GM18870 (cell line): ENCODE measurements around the gene RRAS.

Experiments used
- ATAC-seq: cut with Tn5 transposase; IDR thresholded peaks from one replicate; pipeline ENCODE4 v1.9.1; 2021; ENCODE audit warnings: moderate library complexity; ENCODE audit not compliant: unreplicated experiment

RRAS gene

GRCh38 chr19:49640113-49640898 is at the start of gene RRAS:
RRAS (minus strand) TSS chr19:49640143; CDS start chr19:49640098, 45 bp downstream.
- ATAC-seq = peak; percentile 65

DNA sequence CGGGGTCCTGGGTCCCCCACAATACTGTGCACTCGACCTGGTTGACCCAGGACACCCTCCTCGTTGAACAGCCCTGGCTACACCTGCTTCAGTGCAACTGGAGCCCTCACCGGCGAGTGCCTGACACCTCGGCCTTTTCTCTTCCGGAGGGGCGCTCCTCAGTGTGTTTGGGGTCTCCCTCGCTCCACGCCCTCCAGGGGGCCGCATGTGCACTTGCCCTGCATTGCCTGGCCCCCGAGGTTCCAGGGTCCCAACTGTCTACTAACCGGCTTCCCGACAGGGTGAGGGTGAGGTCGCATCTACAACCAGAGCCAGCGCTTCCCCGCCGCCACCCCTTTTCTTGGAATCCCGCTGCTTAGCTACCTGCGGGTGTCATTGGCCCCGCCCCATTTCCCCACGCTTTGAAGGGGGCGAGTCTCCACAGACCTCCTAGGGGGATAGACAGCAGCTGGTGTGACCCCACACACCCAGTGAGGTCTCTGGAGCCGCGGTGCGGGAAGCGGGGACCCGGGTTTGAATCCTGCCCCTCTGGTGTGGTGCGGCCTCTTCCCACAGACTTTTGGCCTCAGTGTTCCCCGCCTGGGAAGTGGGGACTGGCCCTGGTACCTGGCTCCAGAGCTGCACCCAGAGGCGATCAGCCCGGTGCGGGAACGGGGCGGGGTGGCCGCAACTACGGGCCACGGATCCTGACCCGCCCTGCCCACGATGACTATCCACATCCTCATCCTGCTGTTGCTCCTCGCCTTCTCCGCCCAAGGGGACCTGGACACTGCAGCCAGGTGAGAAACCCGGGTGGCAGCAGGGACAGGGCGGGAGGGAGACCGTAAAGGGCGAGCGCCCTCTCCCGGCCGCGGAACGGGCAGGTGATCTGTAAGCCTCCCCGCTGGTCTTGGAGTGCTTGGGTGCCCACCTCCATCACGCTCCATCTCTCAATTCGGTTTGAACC is 49.5 kb upstream of the RRAS start, which contains the start of gene ADM5:
TSS of gene ADM5 (plus strand) at position 462 of the 946 bp plus-strand sequence. CDS start at position 706, 244 bp downstream.
- no peak for ATAC-seq

GRCh38 chr19:49688531-49689132 is 48.7 kb upstream of the RRAS start:
- no peak for ATAC-seq

DNA sequence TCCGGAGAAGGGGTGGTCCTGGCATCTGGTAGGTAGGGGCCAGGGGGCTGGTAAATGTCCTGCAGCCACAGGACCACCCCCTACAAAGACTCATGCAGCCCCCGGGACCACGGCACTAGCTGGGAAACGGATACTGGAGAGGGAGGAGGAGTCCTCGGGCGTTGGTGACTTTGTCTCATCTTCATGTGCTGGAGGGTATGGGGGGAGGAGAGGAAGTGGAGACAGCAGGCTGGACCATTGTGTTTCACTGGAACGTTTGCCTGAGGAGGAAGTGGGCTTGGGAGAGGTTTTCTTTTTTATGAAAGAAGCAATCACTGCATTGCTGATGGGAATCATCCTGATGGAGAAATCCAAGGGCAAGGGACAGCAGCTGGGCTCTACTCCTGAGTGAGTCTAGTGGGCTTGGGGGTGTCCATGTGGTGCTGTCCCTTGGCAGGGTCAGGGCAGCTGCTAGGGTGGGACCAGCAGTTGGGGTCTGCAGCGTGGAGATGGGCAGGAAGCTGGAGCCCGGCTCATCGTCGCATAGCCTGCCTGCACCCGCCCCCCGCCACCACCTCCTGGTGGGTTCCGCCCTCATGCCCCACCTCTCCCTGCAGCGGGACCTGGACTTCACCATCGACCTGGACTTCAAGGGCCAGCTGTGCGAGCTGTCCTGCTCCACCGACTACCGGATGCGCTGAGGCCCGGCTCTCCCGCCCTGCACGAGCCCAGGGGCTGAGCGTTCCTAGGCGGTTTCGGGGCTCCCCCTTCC is 47.8 kb upstream of the RRAS start:
- ATAC-seq = no peak

DNA sequence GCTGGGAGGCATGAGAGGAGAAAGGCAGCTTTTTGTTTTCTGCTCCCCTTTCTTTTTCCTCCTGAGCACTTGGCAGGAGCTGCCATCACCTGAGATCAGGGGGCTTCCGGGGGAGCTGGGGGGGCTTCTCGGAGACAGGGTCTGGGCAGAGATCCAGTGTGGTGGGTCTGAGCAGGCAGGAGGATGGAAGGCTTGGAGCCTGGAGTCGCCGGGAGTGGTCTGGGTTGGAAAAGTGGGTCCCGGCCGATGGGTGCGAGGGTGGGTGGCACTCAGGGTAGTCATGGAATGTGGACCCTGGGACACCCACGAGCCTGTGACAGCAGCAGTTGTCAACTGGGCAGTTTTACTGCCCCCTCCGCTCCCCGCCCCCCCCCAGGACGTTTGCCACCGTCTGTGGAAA is 47.2 kb upstream of the RRAS start:
- no peak for ATAC-seq

DNA sequence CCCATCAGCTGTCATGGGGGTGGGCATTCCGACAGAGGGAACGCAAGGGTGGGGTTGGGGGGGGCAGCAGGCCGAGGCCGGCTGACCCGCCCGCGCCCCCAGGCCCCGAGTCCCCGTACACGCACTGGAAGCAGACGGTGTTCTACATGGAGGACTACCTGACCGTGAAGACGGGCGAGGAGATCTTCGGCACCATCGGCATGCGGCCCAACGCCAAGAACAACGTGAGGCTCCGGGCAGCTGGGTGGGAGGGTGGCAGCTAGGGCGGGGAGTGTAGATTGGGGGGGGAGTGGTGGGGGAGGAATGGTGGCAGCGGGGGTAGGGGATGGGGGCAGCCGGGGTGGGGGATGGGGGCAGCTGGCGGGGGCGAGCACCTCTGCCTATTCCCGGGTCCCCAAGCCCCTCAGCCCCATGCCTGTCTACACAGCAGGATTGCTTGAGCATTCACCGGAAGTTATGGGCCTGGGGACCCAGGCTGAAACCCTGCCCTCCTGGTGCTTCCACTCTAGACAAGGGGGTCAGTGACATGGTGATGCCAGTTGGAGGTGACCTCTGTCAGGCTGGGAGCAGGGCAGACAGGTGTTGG is 46.7 kb upstream of the RRAS start:
- ATAC-seq = no peak

DNA sequence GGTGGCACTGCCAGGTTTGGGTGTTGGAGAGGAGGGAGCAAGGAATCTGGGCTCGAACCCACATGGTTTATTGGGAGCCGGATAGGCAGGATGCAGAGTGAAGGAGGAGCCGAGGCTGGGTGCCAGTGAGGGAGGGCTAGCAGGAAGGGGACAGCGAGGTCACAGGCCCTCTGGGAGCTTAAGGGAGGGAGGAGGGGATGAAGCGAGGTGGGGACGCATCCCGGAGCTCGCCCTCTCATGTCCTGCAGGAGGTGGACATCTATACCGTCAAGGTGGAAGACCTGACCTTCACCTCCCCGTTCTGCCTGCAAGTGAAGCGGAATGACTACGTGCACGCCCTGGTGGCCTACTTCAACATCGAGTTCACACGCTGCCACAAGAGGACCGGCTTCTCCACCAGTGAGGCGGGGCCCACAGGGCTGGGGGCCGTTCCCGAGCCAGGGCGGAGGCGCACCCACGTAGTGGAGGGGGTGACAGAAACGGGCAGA is 45.9 kb upstream of the RRAS start:
- ATAC-seq = no peak

DNA sequence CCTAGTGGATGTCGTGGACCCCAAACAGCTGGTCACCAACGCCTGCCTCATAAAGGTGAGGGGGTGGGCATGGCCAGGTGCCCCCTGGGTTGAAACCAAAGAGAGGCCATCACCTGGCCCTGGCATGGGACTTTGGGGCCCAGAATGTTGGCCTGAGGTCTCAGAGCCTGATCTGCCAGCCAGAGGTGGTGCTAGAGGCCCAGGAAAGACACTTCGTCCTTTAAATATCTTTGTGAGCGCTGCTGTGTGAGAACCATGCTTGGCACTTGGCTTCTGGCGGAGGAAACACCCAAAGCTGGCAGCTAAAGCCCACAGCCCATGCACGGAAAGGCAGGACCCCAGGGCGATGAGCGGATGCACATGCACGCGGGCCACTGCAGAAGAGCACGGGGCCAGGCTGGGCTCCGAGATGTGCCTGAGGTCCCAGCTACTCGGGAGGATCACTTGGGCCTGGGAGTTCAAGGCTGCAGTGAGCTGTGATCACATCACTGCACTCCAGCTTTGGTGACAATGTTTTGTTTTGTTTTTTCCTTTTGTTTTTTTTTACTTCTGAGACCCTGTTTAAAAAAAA is 45.1 kb upstream of the RRAS start:
- no peak for ATAC-seq

- ATAC-seq = no peak
Observed at GRCh38 chr19:49684251-49684982, 44.5 kb upstream of the RRAS start.

DNA sequence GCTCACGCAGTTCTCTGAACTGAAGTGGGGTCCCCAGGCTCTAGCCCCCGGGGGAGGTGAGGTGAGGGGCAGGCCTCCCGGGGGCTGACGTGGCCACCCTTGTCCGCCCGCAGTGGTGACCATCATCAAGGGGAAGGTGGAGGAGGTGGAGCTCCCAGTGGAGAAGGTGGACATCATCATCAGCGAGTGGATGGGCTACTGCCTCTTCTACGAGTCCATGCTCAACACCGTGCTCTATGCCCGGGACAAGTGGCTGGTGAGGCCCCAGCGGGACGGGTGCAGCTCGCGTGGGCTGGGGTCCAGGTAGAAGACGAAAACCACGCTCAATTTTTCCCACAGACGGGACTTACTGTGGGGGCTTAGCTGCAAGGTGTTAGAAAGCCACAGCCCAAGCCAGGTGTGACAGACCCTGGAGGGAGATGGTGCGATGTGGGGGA is 43.9 kb upstream of the RRAS start:
- ATAC-seq = no peak

GRCh38 chr19:49682274-49682673 is 42.3 kb upstream of the RRAS start:
- ATAC-seq = no peak

- no peak for ATAC-seq
Observed at GRCh38 chr19:49681830-49682229, 41.9 kb upstream of the RRAS start.

GRCh38 chr19:49680421-49681351 is 40.7 kb upstream of the RRAS start:
- no peak for ATAC-seq

GRCh38 chr19:49679771-49680413 is 39.9 kb upstream of the RRAS start:
- ATAC-seq = no peak

GRCh38 chr19:49678985-49679770 is 39.2 kb upstream of the RRAS start:
- ATAC-seq = no peak

DNA sequence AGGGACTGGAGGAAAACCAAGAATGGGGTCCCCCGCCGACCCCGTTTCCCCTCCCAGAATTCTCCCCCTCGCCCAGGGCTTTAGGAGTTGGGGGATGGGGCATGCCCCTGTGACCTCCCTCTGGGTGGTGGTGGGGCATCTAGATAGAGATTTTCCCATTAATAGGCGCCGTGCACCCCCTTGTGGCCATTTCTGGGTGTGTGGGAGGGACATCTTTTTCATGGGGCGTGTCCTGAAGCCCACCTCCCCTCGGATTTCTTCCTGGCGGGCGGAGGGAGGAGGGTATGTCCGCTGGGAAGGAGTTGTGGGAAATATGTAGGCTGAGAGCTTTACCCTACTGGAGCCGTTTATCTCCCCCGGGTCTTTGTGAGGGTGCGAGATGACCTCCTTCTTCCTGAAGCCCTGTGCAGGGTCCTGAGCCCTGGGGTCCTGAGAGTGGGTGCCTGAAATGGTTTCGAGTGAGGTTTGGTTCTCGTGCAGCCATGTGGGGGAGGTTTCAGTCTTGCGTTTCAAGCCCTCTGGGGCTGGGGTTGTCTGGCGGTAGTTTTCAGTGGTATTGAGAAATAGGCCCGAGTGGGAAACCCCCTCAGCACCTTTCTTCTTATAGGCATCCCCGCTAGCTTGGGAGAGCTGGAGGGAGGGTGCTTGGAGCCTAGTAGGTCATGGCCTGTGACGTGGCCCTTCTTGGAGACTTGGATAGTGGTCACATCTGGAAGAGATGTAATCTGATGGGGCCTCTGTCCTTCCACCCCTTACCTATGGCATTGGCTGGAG is 38.1 kb upstream of the RRAS start:
- ATAC-seq = no peak
